ENCODE results near the gene TNFRSF13B.

The TNFRSF13B gene

DNA sequence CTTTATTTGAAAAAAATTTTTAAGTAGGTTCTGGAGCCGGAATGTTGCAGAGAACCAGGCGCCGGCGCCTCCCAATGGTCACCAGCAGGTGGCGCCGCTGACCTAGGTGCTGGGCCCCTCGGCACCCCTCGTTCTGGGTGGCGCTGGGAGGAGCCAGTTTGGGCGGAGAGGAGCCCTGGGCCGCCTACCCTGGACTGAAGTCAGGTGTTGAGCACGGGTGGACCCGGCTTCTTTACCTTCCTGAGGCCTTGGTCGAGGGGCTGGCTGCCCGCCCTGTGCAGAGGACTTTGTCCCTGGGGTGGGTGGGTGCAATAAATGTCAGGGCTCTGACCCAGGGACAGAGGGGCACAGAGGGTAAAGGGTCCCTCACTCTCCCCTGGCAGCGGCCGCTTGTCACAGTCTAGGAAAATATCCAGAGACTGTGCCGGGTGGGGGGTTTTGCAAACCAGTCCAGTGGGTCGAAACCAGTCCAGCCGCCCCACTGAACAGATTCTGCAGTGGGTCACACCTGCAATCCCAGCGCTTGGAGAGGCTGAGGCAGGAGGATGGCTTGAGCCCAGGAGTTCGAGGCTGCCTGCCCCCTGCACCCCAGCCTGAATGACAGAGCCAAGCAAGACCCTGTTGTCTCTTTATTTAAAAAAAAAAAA is 30.1 kb upstream of the TNFRSF13B start:
- peaks cover 7% of the 10 kb centered on the region; the same call in 1 of the 2 replicates for H3K4me1 ChIP-seq (ENCODE audit: low read length)
- H4K20me1 ChIP-seq (ENCODE audit: insufficient read depth, low read length) = no peaks in the 10 kb centered on the region
- peak overlapping the region; percentile 58 for H3K4me3 ChIP-seq (ENCODE audit: low read length)
- H3K79me2 ChIP-seq (ENCODE audit: low read length) = no peaks in the 10 kb centered on the region
- H3K27me3 ChIP-seq (ENCODE audit: low read depth, low read length) = no peaks in the 10 kb centered on the region
- peak overlapping the region; percentile 30; the same call in 1 of the 2 replicates for H2AFZ ChIP-seq (ENCODE audit: low read depth, low read length)
- H3K4me2 ChIP-seq (ENCODE audit: low read length) = peak overlapping the region; percentile 64
- no peaks in the 10 kb centered on the region for H3K36me3 ChIP-seq (replicated peaks; ENCODE audit: low read depth, low read length)
- H3K9ac ChIP-seq (ENCODE audit: low read length) = no peak overlapping the region
- H3K9me3 ChIP-seq (ENCODE audit: insufficient read depth, low read length) = no peaks in the 10 kb centered on the region
- TF ChIP-seq, protein P1, sequence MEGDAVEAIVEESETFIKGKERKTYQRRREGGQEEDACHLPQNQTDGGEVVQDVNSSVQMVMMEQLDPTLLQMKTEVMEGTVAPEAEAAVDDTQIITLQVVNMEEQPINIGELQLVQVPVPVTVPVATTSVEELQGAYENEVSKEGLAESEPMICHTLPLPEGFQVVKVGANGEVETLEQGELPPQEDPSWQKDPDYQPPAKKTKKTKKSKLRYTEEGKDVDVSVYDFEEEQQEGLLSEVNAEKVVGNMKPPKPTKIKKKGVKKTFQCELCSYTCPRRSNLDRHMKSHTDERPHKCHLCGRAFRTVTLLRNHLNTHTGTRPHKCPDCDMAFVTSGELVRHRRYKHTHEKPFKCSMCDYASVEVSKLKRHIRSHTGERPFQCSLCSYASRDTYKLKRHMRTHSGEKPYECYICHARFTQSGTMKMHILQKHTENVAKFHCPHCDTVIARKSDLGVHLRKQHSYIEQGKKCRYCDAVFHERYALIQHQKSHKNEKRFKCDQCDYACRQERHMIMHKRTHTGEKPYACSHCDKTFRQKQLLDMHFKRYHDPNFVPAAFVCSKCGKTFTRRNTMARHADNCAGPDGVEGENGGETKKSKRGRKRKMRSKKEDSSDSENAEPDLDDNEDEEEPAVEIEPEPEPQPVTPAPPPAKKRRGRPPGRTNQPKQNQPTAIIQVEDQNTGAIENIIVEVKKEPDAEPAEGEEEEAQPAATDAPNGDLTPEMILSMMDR (IDR thresholded peaks at IDR 0.05; ENCODE audit: low read depth, low read length) = peak; percentile 81
- TF ChIP-seq EZH2phosphoT487 (IDR thresholded peaks at IDR 0.05; ENCODE audit: low read depth) = no peak
- no peak overlapping the region for H3K27ac ChIP-seq (ENCODE audit: low read length)

DNA sequence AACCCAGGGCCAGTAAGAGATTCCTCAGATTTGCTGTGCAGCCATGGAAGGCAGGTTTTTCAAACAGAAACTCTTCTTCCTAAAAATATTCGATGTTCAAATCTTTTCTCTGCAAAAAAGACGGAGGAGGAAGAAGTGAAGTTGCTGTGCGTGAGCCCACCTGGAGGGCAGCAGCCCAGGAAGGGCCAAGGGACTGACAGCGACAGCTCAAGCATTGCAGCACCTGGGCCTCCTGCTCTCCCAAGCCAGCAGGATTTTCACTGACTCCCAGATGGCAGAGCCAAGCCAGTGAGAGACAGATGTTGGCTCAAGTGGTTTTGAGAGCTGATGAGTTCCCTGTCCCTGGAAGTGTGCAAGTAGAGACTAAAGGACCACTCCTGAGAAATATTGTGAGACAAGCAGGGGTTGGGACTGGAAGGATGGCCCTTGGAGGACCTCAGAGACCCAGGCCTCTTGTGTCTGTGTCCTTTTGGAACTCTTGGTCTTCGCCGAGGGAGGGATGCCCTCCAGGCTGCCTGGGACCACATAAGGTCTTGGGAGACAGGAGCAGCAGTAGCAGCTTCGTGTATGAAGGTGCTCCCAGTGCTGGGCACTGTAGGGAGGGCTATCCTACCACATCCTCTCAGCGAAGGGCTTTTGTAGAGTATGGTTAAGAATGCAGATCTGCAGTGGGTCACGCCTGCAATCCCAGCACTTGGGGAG is 29.3 kb upstream of the TNFRSF13B start:
- no peak for TF ChIP-seq EZH2phosphoT487 (IDR thresholded peaks at IDR 0.05; ENCODE audit: low read depth)
- TF ChIP-seq, protein P1 (IDR thresholded peaks at IDR 0.05; ENCODE audit: low read depth, low read length) = no peak
- no peaks in the 10 kb centered on the region for H3K79me2 ChIP-seq (ENCODE audit: low read length)
- H3K4me1 ChIP-seq (ENCODE audit: low read length) = peaks cover 7% of the 10 kb centered on the region; the same call in 1 of the 2 replicates
- no peak overlapping the region for H3K27ac ChIP-seq (ENCODE audit: low read length)
- peak overlapping the region; percentile 64 for H3K4me2 ChIP-seq (ENCODE audit: low read length)
- H3K27me3 ChIP-seq (ENCODE audit: low read depth, low read length) = no peaks in the 10 kb centered on the region
- H4K20me1 ChIP-seq (ENCODE audit: insufficient read depth, low read length) = no peaks in the 10 kb centered on the region
- H3K9ac ChIP-seq (ENCODE audit: low read length) = no peak overlapping the region
- H3K9me3 ChIP-seq (ENCODE audit: insufficient read depth, low read length) = no peaks in the 10 kb centered on the region
- no peaks in the 10 kb centered on the region for H3K36me3 ChIP-seq (replicated peaks; ENCODE audit: low read depth, low read length)
- peak overlapping the region; percentile 31 for H3K4me3 ChIP-seq (ENCODE audit: low read length)
- H2AFZ ChIP-seq (ENCODE audit: low read depth, low read length) = peak overlapping the region; percentile 30; the same call in 1 of the 2 replicates

DNA sequence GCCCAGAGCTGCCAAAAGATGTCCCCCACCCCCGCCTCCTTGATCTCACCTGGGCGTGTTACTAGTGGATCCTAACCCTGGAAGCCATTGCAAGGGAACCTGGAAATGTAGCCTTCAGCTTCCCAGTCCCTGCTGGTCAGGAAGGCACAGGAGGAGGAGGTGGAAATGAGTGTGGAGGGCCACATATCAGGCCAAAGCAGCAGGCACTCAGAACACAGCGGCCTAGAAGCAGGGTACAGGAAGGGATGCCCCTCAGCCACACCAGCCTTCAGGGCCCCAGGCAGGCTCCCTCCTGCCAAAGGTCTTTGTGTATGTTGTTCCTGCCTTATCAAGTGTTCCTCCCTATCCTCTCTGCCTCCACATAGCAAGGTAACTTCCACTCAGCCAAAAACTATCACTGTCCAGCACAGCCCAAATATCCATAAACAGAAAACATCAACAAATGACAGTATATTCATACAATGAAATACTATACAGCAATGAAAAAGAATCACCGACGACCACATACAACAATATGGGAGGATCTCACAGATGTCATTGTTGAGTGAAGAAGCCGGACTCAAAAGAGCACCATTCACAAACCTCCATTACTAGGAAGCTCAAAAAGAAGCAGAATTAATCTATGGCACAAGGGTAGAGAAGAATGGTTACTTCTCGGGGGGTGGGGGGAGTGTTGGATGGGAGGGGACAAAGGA is 28.2 kb upstream of the TNFRSF13B start:
- no peaks in the 10 kb centered on the region for H3K36me3 ChIP-seq (replicated peaks; ENCODE audit: low read depth, low read length)
- no peaks in the 10 kb centered on the region for H4K20me1 ChIP-seq (ENCODE audit: insufficient read depth, low read length)
- H3K79me2 ChIP-seq (ENCODE audit: low read length) = no peaks in the 10 kb centered on the region
- H3K27ac ChIP-seq (ENCODE audit: low read length) = no peak overlapping the region
- no peak overlapping the region for H2AFZ ChIP-seq (ENCODE audit: low read depth, low read length)
- H3K4me1 ChIP-seq (ENCODE audit: low read length) = peaks cover 7% of the 10 kb centered on the region; the same call in 1 of the 2 replicates
- no peaks in the 10 kb centered on the region for H3K9me3 ChIP-seq (ENCODE audit: insufficient read depth, low read length)
- H3K4me2 ChIP-seq (ENCODE audit: low read length) = no peak overlapping the region
- no peak overlapping the region for H3K9ac ChIP-seq (ENCODE audit: low read length)
- H3K4me3 ChIP-seq (ENCODE audit: low read length) = no peak overlapping the region
- TF ChIP-seq, protein P1 (IDR thresholded peaks at IDR 0.05; ENCODE audit: low read depth, low read length) = no peak
- no peak for TF ChIP-seq EZH2phosphoT487 (IDR thresholded peaks at IDR 0.05; ENCODE audit: low read depth)
- no peaks in the 10 kb centered on the region for H3K27me3 ChIP-seq (ENCODE audit: low read depth, low read length)

Data from OCI-LY3 (cell line).